OCI-LY7 (cell line): ENCODE data around the gene AKAP13. TPM values are rescaled to one million over a fixed set of nuclear protein-coding genes. Genes with fewer than 3 reads are reported as not detected.

Experiments
- BruUV-seq: library from RNA; stranded (reverse); fragments of 400-500 nt; replicated peaks from 2 replicates; lab custom pipeline; 2021; lab: Mats Ljungman, UMichigan
- CTCF ChIA-PET: fragments of 300-600 bp; sonication (Branson Sonifier 250); formaldehyde crosslinking; loops from one replicate; lab custom pipeline; 2022; ENCODE audit warnings: antibody characterized with exemption; ENCODE audit not compliant: unreplicated experiment; lab: Charles Lee
- POLR2A ChIA-PET: fragments of 300-600 bp; sonication (Branson Sonifier 250); formaldehyde crosslinking; loops from one replicate; lab custom pipeline; 2022; ENCODE audit warnings: antibody characterized with exemption; lab: Charles Lee
- DNase-seq: peaks from one replicate; pipeline ENCODE4 v3.0.0-alpha.2; 2015; ENCODE audit warnings: low spot score
- H2AFZ ChIP-seq: fragments of 200-600 bp; sonication (generic), shearing (Covaris generic); 2 replicates; pipeline ENCODE4 v1.6.1; 2014; ENCODE audit warnings: mild to moderate bottlenecking, antibody characterized with exemption, low read length, moderate library complexity
- H3K27ac ChIP-seq: fragments of 200-600 bp; sonication (generic); 2 replicates; pipeline ENCODE4 v1.5.1; 2014; ENCODE audit warnings: mixed run types, low read depth, mild to moderate bottlenecking, moderate library complexity, low read length, inconsistent platforms; ENCODE audit not compliant: poor library complexity, severe bottlenecking
- H3K36me3 ChIP-seq: fragments of 200-600 bp; sonication (generic); 2 replicates; pipeline ENCODE4 v1.6.1; 2014; ENCODE audit warnings: mild to moderate bottlenecking, antibody characterized with exemption, low read length, moderate library complexity, mixed read lengths; ENCODE audit not compliant: insufficient read depth
- H3K4me1 ChIP-seq: fragments of 200-600 bp; sonication (generic); 2 replicates; pipeline ENCODE4 v1.5.1; 2014; ENCODE audit warnings: mild to moderate bottlenecking, low read length; ENCODE audit not compliant: insufficient read depth, poor library complexity, severe bottlenecking
- H3K4me2 ChIP-seq: fragments of 200-600 bp; sonication (generic); 2 replicates; pipeline ENCODE4 v1.6.1; 2014; ENCODE audit warnings: mild to moderate bottlenecking, low read length
- H3K4me3 ChIP-seq: fragments of 200-600 bp; sonication (generic); 2 replicates; pipeline ENCODE4 v1.5.1; 2014; ENCODE audit warnings: mild to moderate bottlenecking, low read depth, low read length; ENCODE audit not compliant: poor library complexity, severe bottlenecking
- H3K79me2 ChIP-seq: fragments of 200-600 bp; sonication (generic); 2 replicates; pipeline ENCODE4 v1.6.1; 2016; ENCODE audit warnings: low read depth, mild to moderate bottlenecking, low read length, moderate library complexity, mixed read lengths; ENCODE audit not compliant: insufficient read depth
- H3K9me2 ChIP-seq: fragments of 200-600 bp; sonication (generic); 2 replicates; pipeline ENCODE4 v1.6.1; 2016; ENCODE audit warnings: mild to moderate bottlenecking, low read length, mixed read lengths; ENCODE audit not compliant: insufficient read depth
- H3K9me3 ChIP-seq: fragments of 200-600 bp; sonication (generic); 2 replicates; pipeline ENCODE4 v1.6.1; 2014; ENCODE audit warnings: mild to moderate bottlenecking, mixed run types, low read length, mixed read lengths
- H4K20me1 ChIP-seq: fragments of 200-600 bp; sonication (generic); 2 replicates; pipeline ENCODE4 v1.6.1; 2014; ENCODE audit warnings: mild to moderate bottlenecking, antibody characterized with exemption, low read length, moderate library complexity, mixed read lengths; ENCODE audit not compliant: insufficient read depth
- CTCF ChIP-seq: fragments of 200-600 bp; sonication (generic); conservative IDR thresholded peaks from 2 replicates; pipeline ENCODE4 v1.5.1; 2014; ENCODE audit warnings: mild to moderate bottlenecking, antibody characterized with exemption, low read length, moderate library complexity, mixed read lengths
- EZH2phosphoT487 ChIP-seq: fragments of 200-600 bp; sonication (generic); IDR thresholded peaks from 2 replicates; pipeline ENCODE4 v1.6.1; 2018; ENCODE audit warnings: low read depth, borderline replicate concordance, mild to moderate bottlenecking, mixed run types, antibody characterized with exemption, low read length, moderate library complexity, mixed read lengths
- intact Hi-C: fragments of 100-400 bp; cut with micrococcal nuclease; formaldehyde crosslinking; loops from one replicate; pipeline ENCODE4 v1.10.0; 2022; ENCODE audit not compliant: unreplicated experiment
- total RNA-seq, 2 experiments: library from RNA; depleted of rRNA in 1 of 2; stranded (reverse); fragments of >200 nt in 1 of 2; shearing (Covaris generic) in 1 of 2; gene quantifications; 2 replicates each; pipeline ENCODE4 v1.2.3, GENCODE V29; 2014 to 2022

Gene AKAP13
- total RNA-seq, 2 experiments from 2014 or later = 140 to 250 TPM

- Histone ChIP-seq H3K9me3 (no peaks in the 10 kb centered on the region), H3K36me3 (peaks cover 10% of the 10 kb centered on the region), H3K27ac (no peak overlapping the region), H3K9me2 (no peaks in the 10 kb centered on the region), H3K79me2 (peaks cover 99% of the 10 kb centered on the region), H4K20me1 (peaks cover 53% of the 10 kb centered on the region), H3K4me2 (peak overlapping the region; percentile 36), H3K4me3 (no peak overlapping the region), H2AFZ (no peak overlapping the region), H3K4me1 (peaks cover 79% of the 10 kb centered on the region)
- CTCF ChIA-PET = no interaction called here
- TF ChIP-seq EZH2phosphoT487 (no peak), CTCF (no peak)
- intact Hi-C loops = no loop called here
- POLR2A ChIA-PET = interaction anchor here (1.1 to 6.0 kb wide), 7 partner anchors 8 to 79 kb away, joined by 3 to 48 read pairs (median 9); partner anchors contain the start of gene AKAP13
- DNase-seq = no peak
- BruUV-seq = no TSS peak
Observed at GRCh38 chr15:85396554-85396953, 16.2 kb downstream of the AKAP13 start.

- no peak overlapping the region for H3K4me3 ChIP-seq
- intact Hi-C loops = no loop called here
- no peak overlapping the region for H3K27ac ChIP-seq
- H3K79me2 ChIP-seq = peaks cover 99% of the 10 kb centered on the region
- H2AFZ ChIP-seq = no peak overlapping the region
- ChIA-PET POLR2A (interaction anchor here (0.5 to 6.0 kb wide), 9 partner anchors 8 to 767 kb away, joined by 3 to 48 read pairs (median 9); partner anchors contain the start of gene AKAP13), CTCF (no interaction called here)
- TF ChIP-seq CTCF (no peak), EZH2phosphoT487 (no peak)
- H3K9me3 ChIP-seq = no peaks in the 10 kb centered on the region
- no TSS peak for BruUV-seq
- H3K9me2 ChIP-seq = no peaks in the 10 kb centered on the region
- peaks cover 6% of the 10 kb centered on the region for H3K36me3 ChIP-seq
- peak overlapping the region; percentile 36 for H3K4me2 ChIP-seq
- no peak for DNase-seq
- H3K4me1 ChIP-seq = peaks cover 85% of the 10 kb centered on the region
- H4K20me1 ChIP-seq = peaks cover 53% of the 10 kb centered on the region
Observed at GRCh38 chr15:85397151-85397550, 16.7 kb downstream of the AKAP13 start.

GRCh38 chr15:85397926-85398325 is 17.5 kb downstream of the AKAP13 start:
- no TSS peak for BruUV-seq
- Histone ChIP-seq H2AFZ (no peak overlapping the region), H3K27ac (no peak overlapping the region), H3K79me2 (peaks cover 99% of the 10 kb centered on the region), H3K9me3 (no peaks in the 10 kb centered on the region), H3K36me3 (peaks cover 6% of the 10 kb centered on the region; the same call in 1 of the 2 replicates), H3K4me3 (no peak overlapping the region), H4K20me1 (peaks cover 48% of the 10 kb centered on the region), H3K4me1 (peaks cover 86% of the 10 kb centered on the region), H3K4me2 (no peak overlapping the region), H3K9me2 (no peaks in the 10 kb centered on the region)
- CTCF ChIA-PET = no interaction called here
- intact Hi-C loops = no loop called here
- POLR2A ChIA-PET = interaction anchor here (0.6 to 6.0 kb wide), 9 partner anchors 7 to 455 kb away, joined by 3 to 48 read pairs (median 9); partner anchors contain the start of gene AKAP13
- no peak for DNase-seq
- no peak for TF ChIP-seq EZH2phosphoT487
- no peak for TF ChIP-seq CTCF
